ENCODE data around the gene TNFRSF25. TPM values are rescaled to one million over a fixed set of nuclear protein-coding genes. Genes with fewer than 3 reads are reported as not detected.

TNFRSF25 gene
- total and polyA plus RNA-seq, 2 experiments from 2014 or later, result 13.6 to 25.3 TPM

GRCh38 chr1:6471086-6471969, 5.4 kb upstream of the TNFRSF25 start:
- Histone ChIP-seq H3K79me2 (replicated peaks; ENCODE audit: insufficient read depth) (no peaks in the 10 kb centered on the region), H3K9me2 (ENCODE audit: insufficient read depth) (no peaks in the 10 kb centered on the region), H3F3A (replicated peaks; ENCODE audit: low read depth) (peaks cover 26% of the 10 kb centered on the region; the same call in 1 of the 2 replicates), H3K27ac (ENCODE audit: low read depth) (no peak overlapping the region), H3K27me3 (ENCODE audit: insufficient read depth) (no peaks in the 10 kb centered on the region), H3K36me3 (ENCODE audit: insufficient read depth) (no peaks in the 10 kb centered on the region), H3K4me1 (ENCODE audit: insufficient read depth) (peaks cover 10% of the 10 kb centered on the region; the same call in 1 of the 2 replicates), H2AFZ (0 out of 2 replicates have a peak overlapping the region, but pooled peaks have one; percentile 52), H4K20me1 (replicated peaks; ENCODE audit: insufficient read depth) (peaks cover 3% of the 10 kb centered on the region; the same call in 1 of the 2 replicates), H3K4me2 (peak overlapping the region; percentile 87), H3K4me3 (peak overlapping the region; percentile 74)
- ATAC-seq (peak; percentile 55), DNase-seq (ENCODE audit: low spot score) (peak; percentile 87)
- TF ChIP-seq ZNF114 (CRISPR knock-in tag; IDR thresholded peaks at IDR 0.05) (no peak), ZNF462 (CRISPR knock-in tag; IDR thresholded peaks at IDR 0.05) (no peak), ETS1 (IDR thresholded peaks at IDR 0.05) (no peak), POLR2AphosphoS5 (IDR thresholded peaks at IDR 0.05; ENCODE audit: low read depth) (peak; percentile 84), NANOG (IDR thresholded peaks at IDR 0.05; ENCODE audit: borderline replicate concordance) (no peak), EZH2 (IDR thresholded peaks at IDR 0.05; ENCODE audit: low read depth, unreplicated experiment) (no peak), ZNF331 (CRISPR knock-in tag; IDR thresholded peaks at IDR 0.05; ENCODE audit: low read depth) (no peak), JUNB (IDR thresholded peaks at IDR 0.05; ENCODE audit: unreplicated experiment) (no peak), CTCF (conservative IDR thresholded peaks at IDR 0.05; ENCODE audit: low read depth in 2 of 2) (peak; percentile 26 to 42; a peak in 3 of 4 replicates), EZH2phosphoT487 (IDR thresholded peaks at IDR 0.05; ENCODE audit: unreplicated experiment) (no peak), STAT1 (IDR thresholded peaks at IDR 0.05; ENCODE audit: unreplicated experiment) (no peak), CREB1 (CRISPR knock-in tag; IDR thresholded peaks at IDR 0.05; ENCODE audit: low read depth) (no peak), REST (IDR thresholded peaks at IDR 0.05; ENCODE audit: unreplicated experiment) (no peak)
- H3K9me3 Mint-ChIP-seq, result no peaks in the 10 kb centered on the region; the same call in 2 of the 3 replicates
- no peak overlapping the region for H3K27ac Mint-ChIP-seq
- peaks cover 25% of the 10 kb centered on the region for H3K4me1 Mint-ChIP-seq
- H3K27me3 Mint-ChIP-seq (ENCODE audit: insufficient read depth, low read depth, poor library complexity), result peaks cover 10% of the 10 kb centered on the region
- peak overlapping the region; percentile 70 for H3K4me3 Mint-ChIP-seq
- H3K36me3 Mint-ChIP-seq (ENCODE audit: low read depth), result peaks cover 34% of the 10 kb centered on the region

Data from GM23338 (cell line).